Activated naive CD8-positive, alpha-beta T cell treated with anti-CD3 and anti-CD28 coated beads, Interleukin-2, amount 50 U/mL, for 24 hours (primary cell): Measurements from ENCODE around the gene WDR4.
"Not testable (repeated sequence)": the region's sequence is repeated elsewhere in the genome, so short reads cannot be mapped to it uniquely, and the experiment has no call there.

Source experiments
- ATAC-seq: fragments of 150-1000 bp; cut with Tn5 transposase; one replicate; pipeline ENCODE4 v1.10.0; 2021
- DNase-seq: peaks from one replicate; pipeline ENCODE4 v3.0.0; 2021
- H3K27ac Mint-ChIP-seq: one replicate; pipeline ENCODE4 v1.8.0; 2021; ENCODE audit warnings: mild to moderate bottlenecking, mixed read lengths
- H3K27me3 Mint-ChIP-seq: one replicate; pipeline ENCODE4 v1.8.0; 2021; ENCODE audit warnings: mixed read lengths
- H3K36me3 Mint-ChIP-seq: one replicate; pipeline ENCODE4 v1.8.0; 2021; ENCODE audit warnings: low read depth, mixed read lengths
- H3K4me1 Mint-ChIP-seq: one replicate; pipeline ENCODE4 v1.8.0; 2021; ENCODE audit warnings: mixed read lengths
- H3K4me3 Mint-ChIP-seq: one replicate; pipeline ENCODE4 v1.8.0; 2021; ENCODE audit warnings: mild to moderate bottlenecking, moderate library complexity, mixed read lengths
- H3K9me3 Mint-ChIP-seq: one replicate; pipeline ENCODE4 v1.8.0; 2021; ENCODE audit warnings: mixed read lengths

The WDR4 gene

DNA sequence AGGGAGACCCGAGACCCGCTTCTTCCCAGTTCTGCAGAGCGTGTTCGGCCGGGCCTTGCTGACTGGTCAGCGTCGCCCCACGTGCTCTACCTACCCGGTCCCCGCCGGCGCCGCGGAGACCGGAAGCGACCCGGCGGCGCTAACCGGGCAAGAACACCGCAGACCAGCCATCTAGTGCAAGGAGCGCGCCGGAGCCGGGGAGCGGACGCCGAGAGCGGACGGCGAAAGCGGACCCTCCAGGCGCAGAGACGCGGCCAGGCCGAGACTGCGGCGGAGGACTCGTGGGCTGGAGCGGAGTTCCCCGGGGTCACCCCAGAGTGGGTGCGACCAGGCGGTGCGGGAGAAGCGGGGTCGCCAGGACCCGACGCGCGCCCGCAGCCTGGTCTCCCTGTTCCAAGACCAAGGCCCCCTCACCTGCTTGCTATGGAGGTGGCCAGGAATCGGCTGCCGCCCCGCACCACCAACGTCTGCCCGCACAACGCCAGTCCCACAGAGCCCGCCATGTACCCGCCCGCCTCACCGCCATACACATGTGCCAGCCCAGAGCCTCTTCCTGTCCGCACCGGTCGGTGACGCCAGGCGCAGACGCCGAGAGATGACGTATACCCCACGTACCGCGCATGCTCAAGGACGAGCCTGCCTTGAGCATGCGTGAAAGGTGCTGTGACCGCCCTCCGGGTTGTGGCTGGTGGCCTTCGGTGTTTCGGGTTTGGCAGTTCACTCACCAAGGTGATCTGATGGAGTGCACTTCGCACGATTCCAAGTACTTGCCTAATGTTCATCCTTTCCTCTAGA lies at the start of gene WDR4:
Gene WDR4, minus strand, starts transcription at position 547 of the 795 bp plus-strand sequence. Its CDS starts 44 bp downstream, at position 503.
- no peaks in the 10 kb centered on the region for H3K9me3 Mint-ChIP-seq
- peaks cover 49% of the 10 kb centered on the region for H3K4me1 Mint-ChIP-seq
- H3K27ac Mint-ChIP-seq: peak within 1 kb of the TSS; percentile 97
- H3K4me3 Mint-ChIP-seq: peak within 1 kb of the TSS; percentile 99
- H3K36me3 Mint-ChIP-seq: peaks cover 41% of the 10 kb centered on the region
- ATAC-seq (peak; percentile 91), DNase-seq (peak; percentile 99)
- H3K27me3 Mint-ChIP-seq: peaks cover 4% of the 10 kb centered on the region

DNA sequence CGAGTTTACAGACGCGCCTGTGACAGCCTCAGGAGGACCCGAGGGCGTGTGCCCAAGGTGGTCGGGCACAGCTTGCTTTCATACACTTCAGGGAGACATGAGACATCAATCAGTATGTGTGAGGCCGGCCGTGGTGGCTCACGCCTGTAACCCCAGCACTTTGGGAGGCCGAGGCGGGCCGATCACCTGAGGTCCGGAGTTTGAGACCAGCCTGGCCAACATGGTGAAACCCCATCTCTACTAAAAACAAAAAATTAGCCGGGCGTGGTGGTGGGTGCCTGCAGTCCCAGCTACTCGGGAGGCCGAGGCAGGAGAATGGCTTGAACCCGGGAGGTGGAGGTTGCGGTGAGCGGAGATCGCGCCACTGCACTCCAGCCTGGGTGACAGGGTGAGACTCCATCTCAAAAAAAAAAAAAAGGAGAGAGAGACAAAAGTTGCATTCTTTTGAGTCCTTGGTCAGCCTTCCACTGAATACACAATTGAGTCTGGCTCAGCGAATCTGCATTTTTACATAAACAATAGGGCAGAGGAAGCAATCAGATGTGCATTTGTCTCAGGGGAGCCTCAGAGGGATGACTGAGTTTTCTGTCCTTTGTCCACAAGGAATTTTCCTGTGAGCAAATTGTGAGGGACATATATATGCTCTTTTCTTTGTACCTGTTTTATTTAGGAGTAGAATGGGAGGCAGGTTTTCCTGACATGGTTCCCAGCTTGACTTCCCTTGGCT lies 48.3 kb upstream of the WDR4 start:
- H3K27me3 Mint-ChIP-seq, DNase-seq, H3K36me3 Mint-ChIP-seq, H3K4me3 Mint-ChIP-seq, H3K9me3 Mint-ChIP-seq, ATAC-seq, H3K27ac Mint-ChIP-seq: not testable (repeated sequence)
- peaks cover 16% of the 10 kb centered on the region for H3K4me1 Mint-ChIP-seq

- Mint-ChIP-seq H3K9me3 (no peaks in the 10 kb centered on the region), H3K4me3 (no peak within 1 kb of the TSS), H3K4me1 (peaks cover 16% of the 10 kb centered on the region), H3K27ac (peak within 1 kb of the TSS; percentile 86), H3K27me3 (no peaks in the 10 kb centered on the region), H3K36me3 (no peaks in the 10 kb centered on the region)
- DNase-seq: no peak
- ATAC-seq: no peak
Observed at GRCh38 chr21:42925114-42925926, 46.0 kb upstream of the WDR4 start, which contains the start of gene ERVH48-1. ERVH48-1 (minus strand) TSS chr21:42925630; CDS start chr21:42919006, 6,624 bp downstream.

- Mint-ChIP-seq H3K4me1 (peaks cover 16% of the 10 kb centered on the region), H3K27me3 (no peaks in the 10 kb centered on the region), H3K9me3 (no peaks in the 10 kb centered on the region), H3K27ac (peak overlapping the region; percentile 86), H3K36me3 (no peaks in the 10 kb centered on the region), H3K4me3 (peak overlapping the region; percentile 32)
- no peak for ATAC-seq
- no peak for DNase-seq
Observed at GRCh38 chr21:42924433-42924751, 45.1 kb upstream of the WDR4 start.

- peak overlapping the region; percentile 32 for H3K4me3 Mint-ChIP-seq
- no peaks in the 10 kb centered on the region for H3K9me3 Mint-ChIP-seq
- no peaks in the 10 kb centered on the region for H3K27me3 Mint-ChIP-seq
- H3K4me1 Mint-ChIP-seq: peaks cover 16% of the 10 kb centered on the region
- H3K36me3 Mint-ChIP-seq: no peaks in the 10 kb centered on the region
- peak overlapping the region; percentile 86 for H3K27ac Mint-ChIP-seq
- peak; percentile 99 for ATAC-seq
- peak; percentile 71 for DNase-seq
Observed at GRCh38 chr21:42923553-42924432, 44.5 kb upstream of the WDR4 start.

DNA sequence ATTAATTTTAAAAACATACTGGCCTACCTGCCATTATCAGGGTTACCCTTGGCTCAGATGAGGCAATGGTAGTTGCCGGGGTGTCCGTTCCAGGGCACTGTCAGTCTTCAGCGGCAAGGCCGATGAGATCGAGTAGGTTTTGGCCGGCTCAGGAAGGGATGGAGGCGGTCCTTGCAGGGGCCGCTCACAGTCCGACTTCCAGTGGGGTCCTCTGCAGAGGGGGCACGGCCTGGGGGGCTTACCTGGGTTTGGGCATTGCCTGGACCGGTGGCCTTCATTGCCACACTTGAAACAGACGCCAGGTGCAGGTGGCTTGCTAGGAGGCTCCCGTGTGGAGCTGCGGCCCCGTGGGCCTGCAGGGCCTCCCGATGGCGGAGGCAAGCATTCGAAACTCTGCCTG lies 43.6 kb upstream of the WDR4 start:
- no peaks in the 10 kb centered on the region for H3K36me3 Mint-ChIP-seq
- H3K9me3 Mint-ChIP-seq: no peaks in the 10 kb centered on the region
- peaks cover 16% of the 10 kb centered on the region for H3K4me1 Mint-ChIP-seq
- no peaks in the 10 kb centered on the region for H3K27me3 Mint-ChIP-seq
- DNase-seq (no peak), ATAC-seq (no peak)
- no peak overlapping the region for H3K4me3 Mint-ChIP-seq
- H3K27ac Mint-ChIP-seq: no peak overlapping the region

- DNase-seq (no peak), ATAC-seq (no peak)
- H3K4me3 Mint-ChIP-seq: no peak overlapping the region
- H3K4me1 Mint-ChIP-seq: peaks cover 16% of the 10 kb centered on the region
- no peaks in the 10 kb centered on the region for H3K9me3 Mint-ChIP-seq
- H3K27ac Mint-ChIP-seq: no peak overlapping the region
- no peaks in the 10 kb centered on the region for H3K27me3 Mint-ChIP-seq
- no peaks in the 10 kb centered on the region for H3K36me3 Mint-ChIP-seq
Observed at GRCh38 chr21:42921927-42922326, 42.6 kb upstream of the WDR4 start.

DNA sequence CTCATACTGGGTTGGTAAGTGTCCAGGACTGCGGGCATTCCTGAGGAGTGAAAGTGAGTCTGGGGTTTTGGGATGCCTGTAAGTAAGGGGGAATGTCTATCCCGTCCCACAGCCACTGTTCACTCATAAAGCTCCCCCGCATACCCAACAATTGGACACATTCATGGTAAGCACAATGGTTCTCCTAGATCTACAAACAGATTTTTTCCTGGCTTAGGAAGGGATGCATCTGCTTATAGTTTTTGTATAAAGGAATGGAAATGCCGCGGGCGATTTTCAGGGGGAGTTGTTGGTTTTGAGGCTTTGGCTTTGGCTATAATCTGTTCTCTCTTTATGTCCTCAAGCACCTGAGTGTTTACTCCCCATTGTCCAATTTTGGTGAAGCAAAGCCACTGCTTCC lies 39.0 kb upstream of the WDR4 start:
- DNase-seq (no peak), ATAC-seq (no peak)
- Mint-ChIP-seq H3K27ac (no peak overlapping the region), H3K27me3 (no peaks in the 10 kb centered on the region), H3K4me3 (no peak overlapping the region), H3K36me3 (no peaks in the 10 kb centered on the region), H3K4me1 (peaks cover 1% of the 10 kb centered on the region), H3K9me3 (no peaks in the 10 kb centered on the region)

DNA sequence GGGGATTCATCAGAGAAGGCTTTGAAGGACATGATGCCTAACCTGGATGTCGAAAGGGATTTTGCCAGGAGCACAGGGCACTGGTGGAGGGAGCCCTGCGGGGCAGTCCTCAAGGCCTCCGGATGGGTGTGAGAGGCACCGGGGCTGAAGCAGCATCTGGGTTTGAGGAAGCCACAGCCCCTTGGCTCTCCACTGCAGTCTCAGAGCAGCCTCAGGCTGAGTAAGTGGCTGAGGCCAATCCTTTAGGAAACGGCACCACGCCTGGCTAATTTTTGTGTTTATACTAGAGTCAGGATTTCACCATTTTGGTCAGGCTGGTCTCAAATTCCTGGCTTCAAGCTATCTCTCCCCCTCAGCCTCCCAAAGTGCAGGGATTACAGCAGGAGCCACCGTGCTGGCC lies 34.1 kb upstream of the WDR4 start:
- Mint-ChIP-seq H3K4me1 (no peaks in the 10 kb centered on the region), H3K36me3 (peaks cover 13% of the 10 kb centered on the region), H3K9me3 (no peaks in the 10 kb centered on the region), H3K27ac (no peak overlapping the region), H3K27me3 (no peaks in the 10 kb centered on the region), H3K4me3 (no peak overlapping the region)
- DNase-seq (no peak), ATAC-seq (no peak)

DNA sequence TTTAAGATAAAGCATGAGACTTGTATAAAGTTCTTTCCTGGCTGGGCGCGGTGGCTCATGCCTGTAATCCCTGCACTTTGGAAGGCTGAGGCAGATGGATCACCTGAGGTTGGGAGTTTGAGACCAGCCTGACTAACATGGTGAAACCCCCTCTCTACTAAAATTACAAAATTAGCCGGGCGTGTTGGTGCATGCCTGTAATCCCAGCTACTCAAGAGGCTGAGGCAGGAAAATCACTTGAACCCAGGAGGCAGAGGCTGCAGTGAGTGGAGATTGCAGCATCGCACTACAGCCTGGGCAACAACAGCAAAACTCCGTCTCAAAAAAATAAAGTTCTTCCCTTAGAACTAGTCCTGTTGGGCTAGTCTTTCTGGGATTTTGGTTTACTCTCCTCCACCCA lies 32.6 kb upstream of the WDR4 start:
- peaks cover 14% of the 10 kb centered on the region for H3K36me3 Mint-ChIP-seq
- H3K27ac Mint-ChIP-seq, DNase-seq, H3K27me3 Mint-ChIP-seq, H3K4me1 Mint-ChIP-seq, H3K9me3 Mint-ChIP-seq, H3K4me3 Mint-ChIP-seq, ATAC-seq: not testable (repeated sequence)

DNA sequence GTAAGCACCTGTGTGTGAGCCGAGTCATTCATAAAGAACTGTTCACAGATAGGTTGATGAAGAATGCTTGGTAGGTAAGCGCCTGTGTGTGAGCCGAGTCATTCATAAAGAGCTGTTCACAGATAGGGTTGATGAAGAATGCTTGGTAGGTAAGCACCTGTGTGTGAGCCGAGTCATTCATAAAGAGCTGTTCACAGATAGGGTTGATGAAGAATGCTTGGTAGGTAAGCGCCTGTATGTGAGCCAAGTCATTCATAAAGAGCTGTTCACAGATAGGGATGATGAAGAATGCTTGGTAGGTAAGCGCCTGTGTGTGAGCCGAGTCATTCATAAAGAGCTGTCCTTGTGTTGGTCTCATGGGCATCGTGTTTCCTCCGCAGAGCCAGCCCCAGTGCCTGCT lies 29.1 kb upstream of the WDR4 start:
- not testable (repeated sequence) for H3K9me3 Mint-ChIP-seq, H3K27ac Mint-ChIP-seq, H3K4me3 Mint-ChIP-seq, H3K4me1 Mint-ChIP-seq, DNase-seq, H3K27me3 Mint-ChIP-seq, ATAC-seq
- peaks cover 28% of the 10 kb centered on the region for H3K36me3 Mint-ChIP-seq

- H3K27me3 Mint-ChIP-seq: no peaks in the 10 kb centered on the region
- H3K4me1 Mint-ChIP-seq: no peaks in the 10 kb centered on the region
- no peak overlapping the region for H3K27ac Mint-ChIP-seq
- H3K9me3 Mint-ChIP-seq: no peaks in the 10 kb centered on the region
- peaks cover 34% of the 10 kb centered on the region for H3K36me3 Mint-ChIP-seq
- DNase-seq (no peak), ATAC-seq (no peak)
- H3K4me3 Mint-ChIP-seq: no peak overlapping the region
Observed at GRCh38 chr21:42906233-42906632, 26.9 kb upstream of the WDR4 start.

DNA sequence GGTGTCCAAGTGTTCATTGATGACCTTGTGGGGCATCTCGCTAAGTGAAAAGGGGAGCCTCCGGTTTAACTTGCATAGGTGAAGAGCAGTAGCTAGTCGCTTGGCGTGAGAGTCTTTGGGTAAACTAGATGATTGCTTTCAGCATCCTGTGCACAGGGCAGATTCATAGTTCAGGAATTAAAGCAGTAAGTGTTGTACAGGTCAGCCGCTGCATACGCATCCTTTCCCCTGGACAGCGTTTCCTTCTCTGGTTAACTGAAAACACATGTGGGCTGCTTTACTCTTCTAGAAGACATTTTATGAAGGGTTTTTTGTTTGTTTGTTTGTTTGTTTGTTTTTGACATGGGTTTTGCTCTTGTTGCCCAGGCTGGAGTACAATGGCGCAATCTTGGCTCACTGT lies 25.9 kb upstream of the WDR4 start:
- no peak overlapping the region for H3K27ac Mint-ChIP-seq
- H3K4me3 Mint-ChIP-seq: no peak overlapping the region
- no peak for ATAC-seq
- H3K27me3 Mint-ChIP-seq: no peaks in the 10 kb centered on the region
- H3K4me1 Mint-ChIP-seq: peaks cover 2% of the 10 kb centered on the region
- peaks cover 36% of the 10 kb centered on the region for H3K36me3 Mint-ChIP-seq
- DNase-seq: no peak
- no peaks in the 10 kb centered on the region for H3K9me3 Mint-ChIP-seq

DNA sequence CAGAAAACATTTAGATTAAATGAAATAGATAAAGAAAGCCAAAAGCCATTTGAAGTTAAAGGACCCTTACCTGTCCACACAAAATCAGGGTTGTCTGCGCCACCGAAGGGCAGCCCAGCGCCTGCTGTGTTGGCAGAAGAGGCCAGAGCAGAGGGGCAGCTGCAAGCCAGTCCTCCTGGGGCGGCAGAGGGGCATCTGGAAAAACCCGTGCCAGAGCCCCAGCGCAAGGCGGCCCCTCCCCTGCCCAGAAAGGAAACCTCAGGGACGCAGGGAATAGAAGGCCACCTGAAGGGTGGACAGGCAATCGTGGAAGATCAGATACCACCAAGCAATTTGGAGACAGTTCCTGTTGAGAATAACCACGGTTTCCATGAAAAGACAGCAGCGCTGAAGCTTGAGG lies 24.5 kb upstream of the WDR4 start:
- H3K36me3 Mint-ChIP-seq: peaks cover 33% of the 10 kb centered on the region
- DNase-seq (no peak), ATAC-seq (no peak)
- H3K4me3 Mint-ChIP-seq: no peak overlapping the region
- H3K4me1 Mint-ChIP-seq: peaks cover 2% of the 10 kb centered on the region
- no peak overlapping the region for H3K27ac Mint-ChIP-seq
- H3K9me3 Mint-ChIP-seq: no peaks in the 10 kb centered on the region
- H3K27me3 Mint-ChIP-seq: no peaks in the 10 kb centered on the region
